Activated T-cell treated with anti-CD3 and anti-CD28 coated beads for 24 hours (primary cell): ENCODE measurements around the gene TEX22.

ENCODE experiments used
- DNase-seq: peaks from one replicate; pipeline ENCODE4 v3.0.0-alpha.2; 2020; ENCODE audit warnings: low read depth

TEX22 gene

GRCh38 chr14:105366386-105367074 is 31.8 kb upstream of the TEX22 start:
- no peak for DNase-seq

- DNase-seq: no peak
Observed at GRCh38 chr14:105367116-105368031, 31.0 kb upstream of the TEX22 start.

GRCh38 chr14:105368032-105368417 is 30.3 kb upstream of the TEX22 start:
- no peak for DNase-seq

GRCh38 chr14:105368426-105368825 is 29.9 kb upstream of the TEX22 start:
- DNase-seq: no peak

- no peak for DNase-seq
Observed at GRCh38 chr14:105368910-105369652, 29.3 kb upstream of the TEX22 start.

GRCh38 chr14:105369653-105370040 is 28.7 kb upstream of the TEX22 start:
- DNase-seq: no peak

- DNase-seq: no peak
Observed at GRCh38 chr14:105374389-105374788, 23.9 kb upstream of the TEX22 start.

GRCh38 chr14:105375635-105376057 is 22.7 kb upstream of the TEX22 start:
- peak; percentile 30 for DNase-seq

- no peak for DNase-seq
Observed at GRCh38 chr14:105376521-105377440, 21.6 kb upstream of the TEX22 start.

GRCh38 chr14:105377555-105378182 is 20.7 kb upstream of the TEX22 start:
- DNase-seq: no peak

- no peak for DNase-seq
Observed at GRCh38 chr14:105378199-105378598, 20.1 kb upstream of the TEX22 start.

- no peak for DNase-seq
Observed at GRCh38 chr14:105378873-105379685, 19.3 kb upstream of the TEX22 start.

- no peak for DNase-seq
Observed at GRCh38 chr14:105379946-105380345, 18.4 kb upstream of the TEX22 start.

GRCh38 chr14:105380756-105381155 is 17.6 kb upstream of the TEX22 start:
- no peak for DNase-seq

GRCh38 chr14:105381446-105382342 is 16.6 kb upstream of the TEX22 start:
- DNase-seq: no peak

- DNase-seq: no peak
Observed at GRCh38 chr14:105382343-105383082, 15.8 kb upstream of the TEX22 start.

- DNase-seq: no peak
Observed at GRCh38 chr14:105383083-105383730, 15.1 kb upstream of the TEX22 start.

- DNase-seq: no peak
Observed at GRCh38 chr14:105384041-105384557, 14.2 kb upstream of the TEX22 start.
